Measurements from ENCODE around the gene ANKS1B.

DNA sequence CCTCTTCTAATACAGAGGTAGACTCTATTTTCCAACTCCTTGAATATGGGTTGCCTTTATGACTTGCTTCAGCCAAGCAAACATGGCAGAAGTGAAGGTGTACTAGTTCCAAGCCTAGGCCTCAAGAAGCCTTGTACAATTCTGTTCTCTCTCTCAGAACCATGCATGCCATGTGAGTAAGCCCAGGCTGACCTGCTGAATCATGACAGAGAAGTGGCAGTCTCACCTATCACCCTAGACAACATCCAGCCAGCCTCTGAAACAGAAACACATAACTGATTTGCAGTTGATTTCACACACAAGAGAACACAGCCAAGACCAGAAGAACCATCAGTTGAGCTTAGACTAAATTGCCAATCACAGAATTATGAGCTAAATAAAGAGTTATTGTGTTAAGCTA lies 180.0 kb downstream of the ANKS1B start:
- TF ChIP-seq YY1 (IDR thresholded peaks at IDR 0.05; ENCODE audit: insufficient read depth, insufficient read length): no peak
- no peak for TF ChIP-seq ZNF274 (IDR thresholded peaks at IDR 0.05; ENCODE audit: low read depth, low read length)
- no peak for TF ChIP-seq SUZ12 (IDR thresholded peaks at IDR 0.05; ENCODE audit: extremely low read depth, insufficient read depth, insufficient read length)
